H1 (cell line): ENCODE results near the gene PRRX2. TPM values are rescaled to one million over a fixed set of nuclear protein-coding genes. Genes with fewer than 3 reads are reported as not detected.

Experiments used
- CTCF ChIA-PET: fragments of 300-600 bp; sonication (Branson Sonifier 250); formaldehyde crosslinking; loops from one replicate; lab custom pipeline; 2021; ENCODE audit not compliant: partially characterized antibody; lab: Charles Lee
- POLR2A ChIA-PET: fragments of 300-600 bp; sonication (Branson Sonifier 250); formaldehyde crosslinking; loops from one replicate; lab custom pipeline; 2021; ENCODE audit warnings: inconsistent platforms; ENCODE audit not compliant: partially characterized antibody; lab: Charles Lee
- DNase-seq, 2 experiments: peaks; one replicate each; pipeline versions ENCODE4 v3.0.0 to v3.0.0-alpha.2; 2010 to 2022; ENCODE audit warnings: low spot score in 2 of 2, low read depth in 1 of 2, mixed read lengths in 1 of 2
- FAIRE-seq: peaks from 2 replicates; lab custom pipeline; 2011; peaks lifted over from hg19 to GRCh38; lab: Jason Lieb, UNC
- H2AFZ ChIP-seq: 2 replicates; pipeline ENCODE4 v1.8.1; 2012; ENCODE audit warnings: low read length, inconsistent platforms
- H2AK5ac ChIP-seq: 2 replicates; pipeline ENCODE4 v1.6.1; 2013; ENCODE audit warnings: low read depth, low read length
- H2BK120ac ChIP-seq: replicated peaks from 2 replicates; pipeline ENCODE3; 2013; ENCODE audit warnings: low read depth, low read length, inconsistent platforms
- H2BK12ac ChIP-seq: 2 replicates; pipeline ENCODE4 v1.6.1; 2013; ENCODE audit warnings: low read depth, low read length
- H2BK15ac ChIP-seq: 2 replicates; pipeline ENCODE4 v1.6.1; 2013; ENCODE audit warnings: low read length
- H2BK20ac ChIP-seq: 2 replicates; pipeline ENCODE4 v1.6.1; 2013; ENCODE audit warnings: low read length
- H2BK5ac ChIP-seq: 2 replicates; pipeline ENCODE4 v1.6.1; 2013; ENCODE audit warnings: low read depth, low read length
- H3K14ac ChIP-seq: 2 replicates; pipeline ENCODE4 v1.6.1; 2013; ENCODE audit warnings: inconsistent platforms; ENCODE audit not compliant: insufficient read length
- H3K18ac ChIP-seq: 2 replicates; pipeline ENCODE4 v1.6.1; 2013; ENCODE audit warnings: low read length; ENCODE audit errors: extremely low read depth
- H3K23ac ChIP-seq: 2 replicates; pipeline ENCODE4 v1.6.1; 2013; ENCODE audit warnings: inconsistent platforms; ENCODE audit not compliant: insufficient read length
- H3K23me2 ChIP-seq: 2 replicates; pipeline ENCODE4 v1.6.1; 2013; ENCODE audit warnings: low read depth, low read length
- H3K27ac ChIP-seq: 2 replicates; pipeline ENCODE4 v1.6.1; 2011; ENCODE audit warnings: low read depth, low read length, inconsistent platforms
- H3K27me3 ChIP-seq, 4 experiments: replicated peaks in 1 of 4; 1 replicate in 1 of 4; 2 replicates in 3 of 4; pipeline versions ENCODE4 v1.6.1 to v1.8.1; 2011 to 2013; ENCODE audit warnings: low read length in 3 of 4, mild to moderate bottlenecking in 3 of 4, inconsistent platforms in 2 of 4, mixed read lengths in 2 of 4, moderate library complexity in 1 of 4; ENCODE audit not compliant: control insufficient read depth in 3 of 4, insufficient read depth in 3 of 4; ENCODE audit errors: extremely low read depth in 1 of 4
- H3K36me3 ChIP-seq, 4 experiments: 2 replicates each; pipeline versions ENCODE4 v1.6.1 to v1.8.1; 2011 to 2013; ENCODE audit warnings: mild to moderate bottlenecking in 4 of 4, low read length in 3 of 4, moderate library complexity in 2 of 4, control low read depth in 1 of 4, inconsistent platforms in 1 of 4; ENCODE audit not compliant: insufficient read depth in 4 of 4, control insufficient read depth in 2 of 4
- H3K4ac ChIP-seq: replicated peaks from 2 replicates; pipeline ENCODE3; 2013; ENCODE audit warnings: low read length, low read depth, mixed read lengths, inconsistent platforms; ENCODE audit not compliant: insufficient read length
- H3K4me1 ChIP-seq, 4 experiments: replicated peaks in 1 of 4; 1 replicate in 1 of 4; 2 replicates in 3 of 4; pipeline versions ENCODE4 v1.6.1 to v1.8.1; 2011 to 2013; ENCODE audit warnings: low read length in 3 of 4, inconsistent platforms in 2 of 4, mixed read lengths in 1 of 4; ENCODE audit not compliant: insufficient read depth in 4 of 4, control insufficient read depth in 3 of 4
- H3K4me2 ChIP-seq, 2 experiments: 2 replicates each; pipeline versions ENCODE4 v1.6.1 to v1.8.1; 2011 to 2013; ENCODE audit warnings: low read depth in 2 of 2, low read length in 2 of 2, control low read depth in 1 of 2, inconsistent platforms in 1 of 2, mild to moderate bottlenecking in 1 of 2; ENCODE audit not compliant: insufficient read depth in 1 of 2
- H3K4me3 ChIP-seq, 4 experiments: fragments of 200-600, 300-600 bp in 1 of 4; sonication (generic), shearing (Covaris generic), sonication (Bioruptor Twin) in 1 of 4; 2 replicates each; pipeline versions ENCODE4 v1.5.1 to v1.8.1; 2011 to 2016; ENCODE audit warnings: low read length in 4 of 4, low read depth in 3 of 4, control low read depth in 2 of 4, inconsistent platforms in 2 of 4, mild to moderate bottlenecking in 2 of 4, mixed read lengths in 1 of 4, moderate library complexity in 1 of 4; ENCODE audit not compliant: insufficient read depth in 2 of 4; ENCODE audit errors: extremely low read depth in 1 of 4
- H3K56ac ChIP-seq: replicated peaks from 2 replicates; pipeline ENCODE3; 2013; ENCODE audit warnings: low read depth, mild to moderate bottlenecking, mixed read lengths, low read length, inconsistent platforms; ENCODE audit not compliant: insufficient read length
- H3K79me1 ChIP-seq: 2 replicates; pipeline ENCODE4 v1.6.1; 2013; ENCODE audit warnings: low read depth, low read length, control low read depth
- H3K79me2 ChIP-seq, 2 experiments: 2 replicates each; pipeline versions ENCODE4 v1.6.1 to v1.8.1; 2012 to 2013; ENCODE audit warnings: low read length in 2 of 2, mild to moderate bottlenecking in 2 of 2, inconsistent platforms in 1 of 2; ENCODE audit not compliant: insufficient read depth in 2 of 2, control insufficient read depth in 1 of 2
- H3K9ac ChIP-seq, 4 experiments: replicated peaks in 1 of 4; 1 replicate in 1 of 4; 2 replicates in 3 of 4; pipeline versions ENCODE4 v1.6.1 to v1.8.1; 2011 to 2013; ENCODE audit warnings: low read depth in 3 of 4, low read length in 3 of 4, control low read depth in 2 of 4, mild to moderate bottlenecking in 2 of 4, moderate library complexity in 2 of 4, inconsistent platforms in 1 of 4; ENCODE audit errors: extremely low read depth in 1 of 4
- H3K9me3 ChIP-seq, 2 experiments: 2 replicates each; pipeline versions ENCODE4 v1.6.1 to v1.8.1; 2012 to 2013; ENCODE audit warnings: mild to moderate bottlenecking in 2 of 2, moderate library complexity in 2 of 2, control low read depth in 1 of 2, inconsistent platforms in 1 of 2, low read depth in 1 of 2, low read length in 1 of 2, mixed read lengths in 1 of 2; ENCODE audit not compliant: insufficient read depth in 2 of 2
- H4K20me1 ChIP-seq, 2 experiments: replicated peaks in 1 of 2; 2 replicates each; pipeline versions ENCODE3 to v1.8.1; 2011 to 2013; ENCODE audit warnings: inconsistent platforms in 2 of 2, low read length in 2 of 2, mild to moderate bottlenecking in 1 of 2; ENCODE audit not compliant: insufficient read depth in 2 of 2, control insufficient read depth in 1 of 2
- H4K5ac ChIP-seq: 2 replicates; pipeline ENCODE4 v1.6.1; 2013; ENCODE audit warnings: low read length, low read depth, mixed read lengths, inconsistent platforms; ENCODE audit not compliant: insufficient read length
- H4K8ac ChIP-seq: 2 replicates; pipeline ENCODE4 v1.8.0; 2013; ENCODE audit warnings: mild to moderate bottlenecking, moderate library complexity, low read length, inconsistent platforms; ENCODE audit not compliant: insufficient read depth; ENCODE audit errors: extremely low read depth
- H4K91ac ChIP-seq: replicated peaks from 2 replicates; pipeline ENCODE3; 2013; ENCODE audit warnings: low read length, mixed read lengths, inconsistent platforms; ENCODE audit not compliant: insufficient read length
- ZNF274 ChIP-seq: IDR thresholded peaks from 2 replicates; pipeline ENCODE4 v1.7.0; 2012; ENCODE audit warnings: low read length, borderline replicate concordance; ENCODE audit errors: extremely low read depth
- WGBS, 2 experiments: shearing (Covaris generic) in 1 of 2; methylation state at CpG; one replicate each; pipeline versions ENCODE4 v1.1.6 to v1.1.7; 2013 to 2015; ENCODE audit warnings: low lambda C conversion rate in 2 of 2, mixed read lengths in 2 of 2, inconsistent platforms in 1 of 2, low coverage in 1 of 2, missing lambda C conversion rate in 1 of 2; ENCODE audit not compliant: insufficient replicate concordance in 2 of 2, insufficient coverage in 1 of 2, insufficient read length in 1 of 2; ENCODE audit errors: extremely low coverage in 1 of 2, missing lambda C conversion rate in 1 of 2; 5-methylcytosine and 5-hydroxymethylcytosine counted together
- polyA plus RNA-seq, 7 experiments: library from polyadenylated mRNA; depleted of rRNA in 3 of 7; stranded (reverse) in 5 of 7; unstranded in 2 of 7; fragments of >200 nt in 5 of 7; fragments of 200-250 nt in 2 of 7; gene quantifications; 1 replicate in 5 of 7; 2 replicates in 1 of 7; 4 replicates in 1 of 7; pipeline versions ENCODE4 v1.2.1 to v1.2.3, GENCODE V29; 2011 to 2013; ENCODE audit warnings: missing spikeins in 2 of 7, mixed read lengths in 2 of 7
- total RNA-seq: library from RNA; stranded (reverse); fragmentation: NEBNext Ultra II Directional; extraction: Animal tissue kit (Norgen Biotek cat#: 25700); gene quantifications from 2 replicates; pipeline ENCODE4 v1.2.1, GENCODE V29; 2021

Gene PRRX2
- total and polyA plus RNA-seq, 2 of the 8 experiments (the other 6 are each of a cell fraction or from before 2014, with no cell fraction given), result 5.8 to 9.2 TPM

DNA sequence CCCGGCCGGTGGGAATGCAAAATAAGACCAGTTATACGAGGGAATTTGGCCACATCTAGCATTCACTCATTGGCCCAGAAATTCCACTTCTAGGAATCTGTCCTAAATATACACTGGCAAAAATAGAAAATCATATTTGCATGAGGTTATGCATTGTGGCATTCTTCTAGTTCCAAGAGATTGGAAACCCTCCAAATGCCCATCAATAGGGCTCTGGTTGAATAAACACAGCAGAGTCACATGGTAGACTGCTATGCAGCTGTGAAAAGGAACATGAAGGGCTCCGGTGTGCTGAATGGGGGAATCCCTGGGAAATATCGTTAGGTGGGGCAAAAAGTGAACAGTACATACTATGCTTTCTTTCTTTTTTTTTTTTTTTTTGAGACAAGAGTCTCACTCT is 50.6 kb downstream of the PRRX2 start:
- H3K9me3 ChIP-seq, result no peaks in the 10 kb centered on the region
- H4K8ac ChIP-seq, result no peak overlapping the region
- H3K4me3 ChIP-seq, result no peak overlapping the region
- H2AFZ ChIP-seq, result no peak overlapping the region
- no peak overlapping the region for H2BK15ac ChIP-seq
- no peak overlapping the region for H3K9ac ChIP-seq
- H3K23ac ChIP-seq, result no peak overlapping the region
- 94% methylated on average over 5 of the region's 5 CpGs; no CpG with 5 or more reads in 1 of the 2 experiments for WGBS, 2 experiments
- DNase-seq, result no peak
- H3K18ac ChIP-seq, result no peak overlapping the region
- no peak overlapping the region for H3K14ac ChIP-seq
- no peak overlapping the region for H2AK5ac ChIP-seq
- no peaks in the 10 kb centered on the region for H3K79me1 ChIP-seq
- ChIA-PET POLR2A (interaction anchor here (0.6 to 1.1 kb wide), 4 partner anchors 11 to 283 kb away, joined by 3 read pairs; no protein-coding TSS in a partner anchor), CTCF (interaction anchor here (0.7 to 1.4 kb wide), 6 partner anchors 8 to 127 kb away, joined by 3 to 5 read pairs (median 3); no protein-coding TSS in a partner anchor)
- H2BK12ac ChIP-seq, result no peak overlapping the region
- peaks cover 0 to 11% (median 0%) of the 10 kb centered on the region in 4 experiments; a peak in 2 of 7 replicates for H3K4me1 ChIP-seq
- H2BK5ac ChIP-seq, result no peak overlapping the region
- H2BK20ac ChIP-seq, result no peak overlapping the region
- peaks cover 0 to 2% of the 10 kb centered on the region in 2 experiments for H4K20me1 ChIP-seq
- FAIRE-seq, result no peak
- H4K91ac ChIP-seq, result no peak overlapping the region
- H3K56ac ChIP-seq, result no peak overlapping the region
- no peak overlapping the region for H4K5ac ChIP-seq
- no peaks in the 10 kb centered on the region for H3K23me2 ChIP-seq
- no peak overlapping the region for H3K27ac ChIP-seq
- no peak overlapping the region for H2BK120ac ChIP-seq
- no peak overlapping the region for H3K4me2 ChIP-seq
- no peaks in the 10 kb centered on the region for H3K79me2 ChIP-seq
- H3K36me3 ChIP-seq, result no peaks in the 10 kb centered on the region
- H3K4ac ChIP-seq, result no peak overlapping the region
- peaks cover 0 to 4% (median 0%) of the 10 kb centered on the region in 4 experiments; a peak in 1 of 7 replicates for H3K27me3 ChIP-seq
- no peak for TF ChIP-seq ZNF274
